Limb (tissue), 2 donors: Measurements from ENCODE around the gene CFAP74.

Source experiments
- DNase-seq, 2 donors: peaks; one replicate each; pipeline ENCODE4 v3.0.0-alpha.2; 2016; ENCODE audit errors: extremely low spot score in 2 of 2

Gene CFAP74

GRCh38 chr1:1880617-1881312, 122.8 kb downstream of the CFAP74 start:
- DNase-seq: no peak

GRCh38 chr1:1879942-1880341, 123.6 kb downstream of the CFAP74 start:
- no peak for DNase-seq

- DNase-seq: no peak
Observed at GRCh38 chr1:1877865-1878436, 125.6 kb downstream of the CFAP74 start.

GRCh38 chr1:1876335-1876930, 127.2 kb downstream of the CFAP74 start:
- DNase-seq: no peak

- DNase-seq: no peak
Observed at GRCh38 chr1:1875932-1876331, 127.7 kb downstream of the CFAP74 start.

- DNase-seq: no peak
Observed at GRCh38 chr1:1874901-1875300, 128.7 kb downstream of the CFAP74 start.

- DNase-seq: no peak
Observed at GRCh38 chr1:1873186-1873585, 130.4 kb downstream of the CFAP74 start.

GRCh38 chr1:1872329-1872994, 131.1 kb downstream of the CFAP74 start:
- DNase-seq: no peak
